ENCODE data around the gene CAPZB.

The CAPZB gene

DNA sequence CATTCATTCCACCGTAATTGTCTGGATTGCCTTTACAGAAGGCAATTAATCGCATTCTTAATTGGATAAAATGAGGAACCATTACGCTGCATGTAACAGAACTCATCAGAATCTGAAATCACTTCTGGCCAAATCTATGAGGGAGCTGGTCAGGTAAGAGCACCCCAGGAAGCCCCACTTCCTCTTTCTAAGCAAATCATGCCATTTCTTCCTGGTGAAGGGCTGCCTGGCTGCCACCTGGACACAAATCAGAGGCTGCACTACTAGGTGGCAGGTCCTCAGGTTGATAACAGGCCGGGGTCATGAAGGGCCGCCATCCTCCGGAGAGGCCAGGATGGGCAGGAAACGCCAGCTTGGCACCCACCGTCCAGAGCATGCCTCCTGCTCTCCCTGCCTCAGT lies 73.7 kb downstream of the CAPZB start:
- Histone ChIP-seq H3K79me2 (ENCODE audit: insufficient read depth, low read length) (no peaks in the 10 kb centered on the region), H3K36me3 (ENCODE audit: insufficient read depth, low read length) (peaks cover 20% of the 10 kb centered on the region; the same call in 1 of the 2 replicates), H3K4me2 (ENCODE audit: low read length) (peak overlapping the region; percentile 15; the same call in 1 of the 2 replicates)

GRCh38 chr1:19410393-19410792 lies 74.9 kb downstream of the CAPZB start:
- H2AFZ ChIP-seq (ENCODE audit: low read length) = no peak overlapping the region
- H3F3A ChIP-seq (ENCODE audit: insufficient read depth, low read length) = no peaks in the 10 kb centered on the region
- TF ChIP-seq, protein P1, sequence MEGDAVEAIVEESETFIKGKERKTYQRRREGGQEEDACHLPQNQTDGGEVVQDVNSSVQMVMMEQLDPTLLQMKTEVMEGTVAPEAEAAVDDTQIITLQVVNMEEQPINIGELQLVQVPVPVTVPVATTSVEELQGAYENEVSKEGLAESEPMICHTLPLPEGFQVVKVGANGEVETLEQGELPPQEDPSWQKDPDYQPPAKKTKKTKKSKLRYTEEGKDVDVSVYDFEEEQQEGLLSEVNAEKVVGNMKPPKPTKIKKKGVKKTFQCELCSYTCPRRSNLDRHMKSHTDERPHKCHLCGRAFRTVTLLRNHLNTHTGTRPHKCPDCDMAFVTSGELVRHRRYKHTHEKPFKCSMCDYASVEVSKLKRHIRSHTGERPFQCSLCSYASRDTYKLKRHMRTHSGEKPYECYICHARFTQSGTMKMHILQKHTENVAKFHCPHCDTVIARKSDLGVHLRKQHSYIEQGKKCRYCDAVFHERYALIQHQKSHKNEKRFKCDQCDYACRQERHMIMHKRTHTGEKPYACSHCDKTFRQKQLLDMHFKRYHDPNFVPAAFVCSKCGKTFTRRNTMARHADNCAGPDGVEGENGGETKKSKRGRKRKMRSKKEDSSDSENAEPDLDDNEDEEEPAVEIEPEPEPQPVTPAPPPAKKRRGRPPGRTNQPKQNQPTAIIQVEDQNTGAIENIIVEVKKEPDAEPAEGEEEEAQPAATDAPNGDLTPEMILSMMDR (IDR thresholded peaks at IDR 0.05; ENCODE audit: low read length) = no peak
- no peak for TF ChIP-seq EZH2 (IDR thresholded peaks at IDR 0.05; ENCODE audit: borderline replicate concordance, low read length)
- no peaks in the 10 kb centered on the region for H3K9me2 ChIP-seq (ENCODE audit: low read depth, low read length)
- H3K4me2 ChIP-seq (ENCODE audit: low read length) = no peak overlapping the region
- peaks cover 28% of the 10 kb centered on the region for H3K4me1 ChIP-seq (ENCODE audit: insufficient read depth, low read length, severe bottlenecking)
- H3K4me3 ChIP-seq (ENCODE audit: low read depth, low read length, poor library complexity, severe bottlenecking) = no peak overlapping the region
- H4K20me1 ChIP-seq (ENCODE audit: insufficient read depth, low read length) = peaks cover 2% of the 10 kb centered on the region; the same call in 1 of the 2 replicates
- peak overlapping the region; percentile 23 for H3K27ac ChIP-seq (ENCODE audit: low read depth, low read length, poor library complexity, severe bottlenecking)
- H3K79me2 ChIP-seq (ENCODE audit: insufficient read depth, low read length) = no peaks in the 10 kb centered on the region
- no peaks in the 10 kb centered on the region for H3K9me3 ChIP-seq (ENCODE audit: low read length)
- no peak overlapping the region for H3K9ac ChIP-seq (ENCODE audit: low read length)
- no peaks in the 10 kb centered on the region for H3K27me3 ChIP-seq (ENCODE audit: insufficient read depth, low read length)
- peaks cover 16% of the 10 kb centered on the region; the same call in 1 of the 2 replicates for H3K36me3 ChIP-seq (ENCODE audit: insufficient read depth, low read length)

More for the DNA sequence above, 73.7 kb downstream of the CAPZB start:
- Histone ChIP-seq H3K4me3 (ENCODE audit: low read depth, low read length, poor library complexity, severe bottlenecking) (no peak overlapping the region), H3K27ac (ENCODE audit: low read depth, low read length, poor library complexity, severe bottlenecking) (no peak overlapping the region), H4K20me1 (ENCODE audit: insufficient read depth, low read length) (peaks cover 2% of the 10 kb centered on the region; the same call in 1 of the 2 replicates), H3F3A (ENCODE audit: insufficient read depth, low read length) (no peaks in the 10 kb centered on the region), H3K4me1 (ENCODE audit: insufficient read depth, low read length, severe bottlenecking) (peaks cover 28% of the 10 kb centered on the region), H3K9me2 (ENCODE audit: low read depth, low read length) (no peaks in the 10 kb centered on the region), H3K27me3 (ENCODE audit: insufficient read depth, low read length) (no peaks in the 10 kb centered on the region), H3K9ac (ENCODE audit: low read length) (no peak overlapping the region; the same call in 1 of the 2 replicates), H3K9me3 (ENCODE audit: low read length) (no peaks in the 10 kb centered on the region), H2AFZ (ENCODE audit: low read length) (no peak overlapping the region)
- TF ChIP-seq, protein P1 (IDR thresholded peaks at IDR 0.05; ENCODE audit: low read length) = no peak
- no peak for TF ChIP-seq EZH2 (IDR thresholded peaks at IDR 0.05; ENCODE audit: borderline replicate concordance, low read length)

DNA sequence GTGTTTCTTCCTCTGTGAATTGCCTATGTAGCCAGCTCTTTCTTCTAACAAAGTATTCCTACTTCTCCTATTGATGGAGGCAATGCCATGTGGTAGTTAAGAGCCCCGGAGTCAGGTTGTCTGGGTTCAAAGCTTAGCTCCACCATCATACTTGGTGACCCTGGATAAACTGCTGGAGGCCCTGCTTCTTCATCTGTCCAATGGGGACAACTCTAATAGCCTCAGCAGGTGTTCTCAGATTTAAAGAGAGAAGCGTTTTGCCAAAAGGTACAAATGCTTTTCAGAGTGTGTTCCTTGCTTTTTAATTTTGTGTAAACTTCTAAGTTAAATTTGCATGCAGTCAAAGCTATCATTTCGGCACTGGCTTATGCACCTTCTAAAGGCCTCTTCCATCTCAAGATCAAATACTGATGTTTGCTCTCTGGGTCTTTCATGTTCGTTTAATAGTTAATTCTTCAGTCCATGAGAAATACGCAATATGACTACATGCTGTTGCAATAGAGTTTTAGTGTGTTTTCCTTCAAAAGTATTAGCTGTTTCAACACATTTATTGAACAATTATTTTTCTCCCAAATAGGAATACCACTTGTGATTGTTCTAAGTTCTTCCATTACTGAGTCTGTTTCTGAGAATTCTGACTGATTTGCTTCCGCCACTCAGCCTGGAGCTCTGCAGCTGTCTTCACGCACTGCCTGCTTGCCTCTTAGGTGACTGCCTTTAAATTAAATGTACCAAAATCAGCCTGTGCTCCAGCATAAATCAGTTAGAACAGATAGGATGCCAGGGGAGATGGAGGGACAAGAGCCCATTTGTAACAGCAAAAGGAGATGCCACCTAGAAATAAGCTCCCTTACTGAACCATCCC lies 75.6 kb downstream of the CAPZB start:
- Histone ChIP-seq H3K4me1 (ENCODE audit: insufficient read depth, low read length, severe bottlenecking) (peaks cover 25% of the 10 kb centered on the region), H3K79me2 (ENCODE audit: insufficient read depth, low read length) (no peaks in the 10 kb centered on the region), H2AFZ (ENCODE audit: low read length) (no peak overlapping the region), H3K9ac (ENCODE audit: low read length) (no peak overlapping the region), H3K27ac (ENCODE audit: low read depth, low read length, poor library complexity, severe bottlenecking) (peak overlapping the region; percentile 23), H3K27me3 (ENCODE audit: insufficient read depth, low read length) (no peaks in the 10 kb centered on the region), H3K9me3 (ENCODE audit: low read length) (no peaks in the 10 kb centered on the region), H3K9me2 (ENCODE audit: low read depth, low read length) (no peaks in the 10 kb centered on the region), H3F3A (ENCODE audit: insufficient read depth, low read length) (no peaks in the 10 kb centered on the region), H3K4me3 (ENCODE audit: low read depth, low read length, poor library complexity, severe bottlenecking) (no peak overlapping the region), H4K20me1 (ENCODE audit: insufficient read depth, low read length) (0 out of 2 replicates have a peak, but pooled peaks cover 2% of the 10 kb centered on the region), H3K4me2 (ENCODE audit: low read length) (no peak overlapping the region), H3K36me3 (ENCODE audit: insufficient read depth, low read length) (peaks cover 10% of the 10 kb centered on the region; the same call in 1 of the 2 replicates)
- TF ChIP-seq EZH2 (IDR thresholded peaks at IDR 0.05; ENCODE audit: borderline replicate concordance, low read length) = no peak
- TF ChIP-seq, protein P1 (IDR thresholded peaks at IDR 0.05; ENCODE audit: low read length) = no peak

Data from OCI-LY1 (cell line).